Heart left ventricle (tissue), 13 donors: ENCODE measurements around the gene SELENOV.

Source experiments
- POLR2A ChIP-seq, 2 donors: fragments of 450-650 bp; IDR thresholded peaks; one replicate each; pipeline ENCODE4 v1.6.1; 2017; ENCODE audit warnings: antibody characterized with exemption in 2 of 2, mild to moderate bottlenecking in 2 of 2, moderate library complexity in 2 of 2
- TF ChIP-seq, protein P1 (sequence below), 12 donors: fragments of 200-600 bp; sonication (generic) in 4 of 12; IDR thresholded peaks; one replicate each; pipeline versions ENCODE4 v1.5.0 to v1.8.0; 2018 to 2022; ENCODE audit warnings: antibody characterized with exemption in 12 of 12, mild to moderate bottlenecking in 5 of 12
- donor health status: ischemic (EF 13 %, LVEDD 7.1; RV severe dilation, severe dysfunction).
- donor health status: DM: no; HTN: yes; CAD: no.
- donor health status: DM: no; HTN: no; CAD: no.
- donor health status: ischemic (EF 25% LVEDD 6.9; RV normal size, moderate dysfunction).
- donor health status: ischemic (EF 25% LVEDD 5.7; RV mildly dilated, moderate dysfunction).
- donor health status: ischemic (EF 35%, LVEDD 5.7; RV mildly dilated, moderate dysfunction).
- donor health status: nonischemic (EF 11% LVEDD 7.7; RV severe dilation, severe dysfunction).
- donor health status: DM: yes; HTN: yes; CAD: no.
- donor health status: PGD.
- donor health status: ischemic (EF 29% LVEDD 5.4; RV normal size, mild dysfunction).
- donor health status: nonischemic (EF 23%, LVEDD 6.1; RV moderate dilation, normal function).

DNA sequence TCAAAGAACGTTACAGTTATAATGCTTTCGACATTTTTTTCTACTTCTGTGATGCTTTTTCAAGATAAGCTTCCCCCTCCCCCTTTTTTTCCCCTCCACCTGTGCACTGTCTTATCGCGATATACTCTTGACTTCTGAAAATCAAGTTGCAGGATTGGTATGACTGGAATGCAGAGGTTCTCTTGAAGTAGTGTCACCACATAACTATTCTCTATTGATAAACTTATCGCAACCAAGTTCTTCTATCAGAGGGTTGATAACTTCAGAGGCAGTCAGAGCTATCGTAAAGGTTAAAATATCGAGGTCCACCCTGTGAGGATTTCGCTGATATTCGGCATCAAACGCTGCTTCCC is 24.2 kb downstream of the SELENOV start:
- TF ChIP-seq, protein P1, sequence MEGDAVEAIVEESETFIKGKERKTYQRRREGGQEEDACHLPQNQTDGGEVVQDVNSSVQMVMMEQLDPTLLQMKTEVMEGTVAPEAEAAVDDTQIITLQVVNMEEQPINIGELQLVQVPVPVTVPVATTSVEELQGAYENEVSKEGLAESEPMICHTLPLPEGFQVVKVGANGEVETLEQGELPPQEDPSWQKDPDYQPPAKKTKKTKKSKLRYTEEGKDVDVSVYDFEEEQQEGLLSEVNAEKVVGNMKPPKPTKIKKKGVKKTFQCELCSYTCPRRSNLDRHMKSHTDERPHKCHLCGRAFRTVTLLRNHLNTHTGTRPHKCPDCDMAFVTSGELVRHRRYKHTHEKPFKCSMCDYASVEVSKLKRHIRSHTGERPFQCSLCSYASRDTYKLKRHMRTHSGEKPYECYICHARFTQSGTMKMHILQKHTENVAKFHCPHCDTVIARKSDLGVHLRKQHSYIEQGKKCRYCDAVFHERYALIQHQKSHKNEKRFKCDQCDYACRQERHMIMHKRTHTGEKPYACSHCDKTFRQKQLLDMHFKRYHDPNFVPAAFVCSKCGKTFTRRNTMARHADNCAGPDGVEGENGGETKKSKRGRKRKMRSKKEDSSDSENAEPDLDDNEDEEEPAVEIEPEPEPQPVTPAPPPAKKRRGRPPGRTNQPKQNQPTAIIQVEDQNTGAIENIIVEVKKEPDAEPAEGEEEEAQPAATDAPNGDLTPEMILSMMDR (IDR thresholded peaks at IDR 0.05), result no peak
- TF ChIP-seq POLR2A (IDR thresholded peaks at IDR 0.05), result no peak
